Activated CD8-positive, alpha-beta memory T cell treated with anti-CD3 and anti-CD28 coated beads for 48 hours (primary cell): ENCODE data around the gene POLR3H.
"Not testable (repeated sequence)": the region's sequence is repeated elsewhere in the genome, so short reads cannot be mapped to it uniquely, and the experiment has no call there.

ENCODE experiments used
- DNase-seq, 3 experiments: peaks; one replicate each; pipeline ENCODE4 v3.0.0-alpha.2; 2020; ENCODE audit warnings: low read depth in 2 of 3, low spot score in 2 of 3

Gene POLR3H

DNA sequence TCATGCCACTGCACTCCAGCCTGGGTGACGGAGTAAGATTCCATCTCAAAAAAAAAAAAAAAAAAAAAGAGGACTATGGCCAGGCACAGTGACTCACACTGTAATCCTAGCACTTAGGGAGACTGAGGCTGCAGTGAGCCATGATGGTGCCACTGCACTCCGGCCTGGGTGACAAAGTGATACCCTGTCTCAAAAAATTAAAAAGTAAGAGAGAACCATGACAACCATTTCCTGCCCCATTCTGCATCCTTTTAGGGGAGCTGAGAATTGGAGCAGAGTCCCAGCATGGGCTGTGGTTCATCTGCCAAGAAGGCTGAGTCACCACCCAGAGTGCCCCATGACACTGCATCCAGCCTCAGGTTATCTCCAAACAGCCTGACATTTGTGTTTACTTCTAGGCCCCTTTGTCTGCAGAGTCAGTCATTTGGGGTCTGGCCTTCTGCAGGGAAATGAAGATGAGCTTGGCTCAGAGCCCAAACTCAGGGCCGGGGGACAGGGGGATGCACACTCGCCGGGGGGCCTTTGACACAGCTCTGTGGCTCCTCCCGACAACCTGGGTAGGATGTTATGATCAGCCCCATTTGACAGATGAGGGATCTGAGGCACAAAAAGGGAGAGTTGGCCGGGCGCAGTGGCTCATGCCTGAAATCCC lies 21.3 kb upstream of the POLR3H start:
- no peak for DNase-seq

DNA sequence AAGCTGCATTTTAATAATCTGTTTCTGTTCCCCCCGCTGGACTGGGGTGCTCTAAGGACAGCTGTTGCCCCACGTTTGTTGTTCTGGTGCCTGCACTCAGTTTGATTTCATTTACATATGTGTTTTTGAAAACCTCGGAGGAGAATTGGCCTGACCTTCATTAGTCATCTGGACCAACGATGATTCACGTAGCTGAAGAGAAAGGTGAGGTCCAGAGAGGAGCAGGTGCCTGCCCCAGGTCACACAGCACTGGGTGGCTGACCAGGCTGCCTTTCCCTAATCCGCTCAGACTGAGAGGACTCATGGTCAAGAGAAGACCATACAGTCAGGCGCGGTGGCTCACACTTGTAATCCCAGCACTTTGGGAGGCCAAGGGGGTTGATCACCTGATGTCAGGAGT lies 20.3 kb upstream of the POLR3H start:
- DNase-seq: no peak

DNA sequence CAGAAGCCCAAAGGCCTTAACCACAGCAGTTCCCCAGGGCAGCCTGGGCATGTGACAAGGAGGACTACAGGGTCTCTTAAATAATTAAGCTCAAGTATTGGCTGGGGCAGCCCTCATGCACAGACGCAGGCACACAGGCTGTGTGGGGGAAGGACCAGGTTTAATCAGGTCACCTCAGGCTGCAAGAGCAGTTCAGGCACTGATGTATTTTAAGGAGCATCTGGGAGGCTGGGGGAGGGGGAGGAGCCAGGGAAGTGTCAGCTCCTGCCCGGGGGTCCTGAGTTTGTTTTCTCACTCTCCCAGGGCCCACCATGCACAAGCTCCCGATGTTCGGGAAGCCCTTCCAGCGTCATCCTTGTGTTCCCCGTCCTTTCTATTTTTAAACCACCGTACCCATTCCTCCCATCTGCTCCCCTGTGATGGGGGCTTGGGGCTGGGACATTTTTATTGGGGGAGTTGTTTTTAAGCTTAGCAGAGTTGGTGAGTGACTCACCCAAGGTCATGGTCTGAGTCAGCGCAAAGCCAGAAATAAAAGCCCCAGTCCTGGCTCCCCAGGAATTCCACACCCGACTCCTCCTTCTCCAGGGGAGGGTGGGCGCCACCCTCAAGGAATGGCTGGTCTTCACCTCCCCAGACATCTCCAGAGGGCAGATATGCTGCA lies 18.9 kb upstream of the POLR3H start:
- DNase-seq: no peak

DNA sequence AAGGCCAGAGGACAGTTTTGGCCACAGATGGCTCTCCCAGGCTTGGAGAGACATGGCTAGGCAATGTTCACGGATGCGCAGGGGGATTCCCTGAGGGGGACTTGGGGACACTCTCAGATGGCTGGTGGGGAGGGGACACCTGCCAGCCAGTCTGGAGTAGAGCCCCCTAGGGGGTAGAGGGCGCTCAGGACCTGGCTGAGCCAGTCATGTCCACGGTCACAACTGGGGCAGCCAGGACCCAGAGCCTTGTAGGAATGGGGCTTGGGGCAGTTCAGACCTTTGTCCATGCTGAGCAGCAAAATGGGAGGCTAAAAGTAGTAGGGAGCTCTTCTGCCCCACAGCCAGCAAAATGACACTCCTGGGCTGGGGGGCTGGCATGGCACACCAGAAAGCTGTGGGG lies 18.2 kb upstream of the POLR3H start:
- DNase-seq: no peak

DNA sequence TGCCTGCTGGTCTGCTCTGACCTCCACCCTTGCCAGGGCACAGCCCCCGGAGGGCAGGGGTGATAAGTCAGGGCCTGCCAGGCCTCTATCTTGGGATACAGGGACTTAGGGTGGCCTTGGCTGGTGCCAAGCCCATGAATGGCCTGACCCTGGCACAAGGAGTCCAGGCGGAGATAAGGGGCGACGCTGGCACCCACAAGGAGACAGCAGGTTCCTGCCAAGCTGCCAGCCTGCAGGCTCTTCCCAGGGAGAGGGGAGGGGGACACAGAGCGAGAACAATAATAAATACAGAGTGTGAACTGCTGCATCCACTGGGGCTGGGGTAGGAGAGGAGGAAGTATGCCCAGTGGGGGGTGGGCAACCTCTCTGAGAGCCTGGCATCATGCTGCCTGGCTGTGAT lies 17.5 kb upstream of the POLR3H start:
- no peak for DNase-seq

DNA sequence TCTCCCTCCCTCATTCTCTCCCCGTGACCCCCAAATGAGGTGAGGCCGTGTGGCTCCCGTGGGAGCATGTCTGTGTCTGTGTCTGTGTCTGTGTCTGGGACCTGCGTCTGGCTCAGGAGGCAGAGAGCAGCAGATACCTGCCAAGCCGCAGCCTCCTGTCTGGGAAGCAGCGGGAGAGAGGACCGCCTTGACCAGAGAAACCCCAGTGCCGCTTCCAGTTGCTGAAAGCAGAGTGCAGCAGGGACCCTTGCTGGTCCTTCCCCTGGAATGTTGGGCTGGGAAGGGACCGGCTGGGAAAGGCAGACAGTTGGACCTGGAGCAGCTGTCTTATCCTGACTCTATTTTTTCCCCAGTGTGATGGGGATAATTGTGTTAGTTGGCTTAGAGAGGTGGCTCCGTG lies 17.1 kb upstream of the POLR3H start:
- DNase-seq: no peak

DNA sequence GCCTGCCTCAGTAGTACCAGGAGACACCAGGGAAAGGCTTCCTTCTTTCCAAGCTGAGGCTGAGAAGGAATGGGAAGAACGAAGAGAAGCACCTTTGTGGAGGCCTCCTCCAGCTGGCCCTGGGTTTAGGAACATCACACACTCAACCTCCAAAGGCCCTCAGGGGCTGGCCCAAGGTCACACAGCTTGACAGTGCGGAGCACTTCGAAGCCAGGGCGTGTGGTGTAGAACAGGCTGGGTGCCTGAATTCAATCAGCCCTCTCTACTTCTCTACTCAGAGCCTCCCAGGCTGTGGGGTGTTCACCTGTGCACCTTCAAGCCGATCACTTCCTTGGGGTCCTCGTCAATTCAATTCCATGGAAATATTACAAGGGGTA lies 15.8 kb upstream of the POLR3H start:
- DNase-seq: no peak

DNA sequence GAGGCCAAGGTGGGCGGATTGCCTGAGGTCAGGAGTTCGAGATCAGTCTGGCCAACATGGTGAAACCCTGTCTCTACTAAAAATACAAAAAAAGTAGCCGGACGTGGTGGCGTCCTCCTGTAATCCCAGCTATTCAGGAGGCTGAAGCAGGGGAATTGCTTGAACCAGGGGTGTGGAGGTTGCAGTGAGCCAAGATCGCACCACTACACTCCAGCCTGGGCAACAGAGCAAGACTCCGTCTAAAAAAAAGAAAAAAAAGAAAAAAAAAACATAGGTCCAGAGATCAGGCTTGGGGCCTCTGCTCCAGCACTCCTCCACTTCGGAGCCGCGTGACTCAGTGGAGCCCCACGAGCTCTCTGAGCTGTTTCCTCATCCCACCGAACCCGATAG lies 14.0 kb upstream of the POLR3H start:
- not testable (repeated sequence) for DNase-seq

DNA sequence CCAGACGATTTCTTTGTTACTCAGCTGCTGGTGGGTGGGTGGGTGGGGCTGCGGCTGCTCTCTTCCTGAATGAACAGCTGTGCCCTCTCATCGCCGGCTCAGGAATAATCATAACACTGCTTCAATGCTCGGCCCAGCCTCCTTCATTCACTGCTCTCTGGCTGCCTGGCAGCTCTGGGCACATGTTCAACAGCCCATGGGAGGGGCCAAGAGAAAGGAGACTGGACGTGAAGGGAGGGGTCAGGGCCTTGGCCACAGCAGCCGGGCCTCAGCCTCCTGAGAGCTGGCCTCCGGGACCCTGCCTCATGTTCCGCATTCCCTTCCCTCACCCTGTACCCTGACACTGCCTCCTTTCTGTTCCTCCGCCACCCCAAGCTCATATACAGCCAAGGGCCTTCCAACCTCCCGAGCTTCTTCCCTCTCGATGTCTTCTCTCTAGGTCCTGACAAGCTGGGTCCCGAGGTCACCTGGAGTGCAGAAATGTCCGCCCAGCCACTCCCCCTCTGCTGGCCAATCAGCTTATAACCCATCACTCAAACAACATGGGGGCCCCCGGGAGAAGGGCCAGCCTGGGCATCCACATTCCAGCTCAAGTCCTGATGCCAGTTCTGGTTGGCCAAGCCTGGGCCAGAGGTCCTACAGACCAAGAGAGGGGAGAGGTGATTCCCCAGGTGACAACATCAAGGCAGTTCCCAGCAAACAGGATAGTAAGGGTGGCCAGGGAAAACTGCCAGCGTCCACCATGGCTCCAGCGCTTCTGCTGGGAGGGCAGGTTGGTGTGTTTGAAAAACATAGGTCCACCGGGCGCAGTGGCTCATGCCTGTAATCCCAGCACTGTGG lies 13.4 kb upstream of the POLR3H start:
- no peak for DNase-seq

DNA sequence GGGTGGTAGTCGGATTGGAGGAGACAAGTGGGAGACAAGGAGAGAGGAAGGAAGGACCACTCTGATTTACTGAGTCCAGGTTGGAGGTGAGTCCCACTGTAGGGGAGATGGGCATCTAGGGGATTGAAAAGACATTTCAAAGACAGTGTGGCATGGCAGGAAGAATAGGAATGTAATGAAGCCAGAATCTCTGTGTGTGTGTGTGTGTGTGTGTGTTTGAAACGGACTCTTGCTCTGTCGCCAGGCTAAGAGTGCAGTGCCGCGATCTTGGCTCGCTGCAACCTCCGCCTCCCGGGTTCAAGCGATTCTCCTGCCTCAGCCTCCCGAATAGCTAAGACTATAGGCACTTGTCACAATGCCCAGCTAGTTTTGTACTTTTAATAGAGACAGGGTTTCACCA lies 12.3 kb upstream of the POLR3H start:
- DNase-seq: no peak

DNA sequence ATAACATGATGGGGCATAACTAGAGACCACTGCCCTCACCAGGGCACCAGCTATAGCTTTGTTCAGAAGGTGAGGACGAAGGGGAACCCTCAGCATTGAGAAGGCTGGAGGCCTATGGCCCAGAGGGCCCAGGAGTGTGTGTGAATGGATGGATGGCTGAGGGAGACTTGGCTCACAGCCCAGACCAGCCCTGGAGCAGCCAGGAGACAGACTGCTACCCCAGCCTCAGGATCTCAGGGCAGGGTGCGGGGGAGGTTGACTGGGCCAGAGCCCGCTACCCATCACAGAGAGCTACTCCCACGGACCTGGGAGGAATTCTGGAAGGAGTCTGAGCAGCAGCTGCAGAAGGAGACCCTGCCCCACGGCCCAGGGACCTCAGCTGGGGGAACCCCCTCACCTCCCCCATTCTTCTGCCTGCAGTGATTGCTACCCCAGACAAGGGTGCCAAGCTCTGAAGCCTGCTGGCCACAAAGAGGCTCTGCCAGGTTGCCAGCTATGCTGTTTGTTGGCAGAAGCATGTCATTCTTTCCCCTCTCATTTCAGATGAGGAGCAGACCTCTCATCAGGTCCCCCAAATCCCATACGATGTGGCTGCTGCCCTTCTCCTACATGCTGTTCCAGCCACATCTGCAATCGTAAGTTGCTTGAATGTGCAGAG lies 11.2 kb upstream of the POLR3H start:
- no peak for DNase-seq

DNA sequence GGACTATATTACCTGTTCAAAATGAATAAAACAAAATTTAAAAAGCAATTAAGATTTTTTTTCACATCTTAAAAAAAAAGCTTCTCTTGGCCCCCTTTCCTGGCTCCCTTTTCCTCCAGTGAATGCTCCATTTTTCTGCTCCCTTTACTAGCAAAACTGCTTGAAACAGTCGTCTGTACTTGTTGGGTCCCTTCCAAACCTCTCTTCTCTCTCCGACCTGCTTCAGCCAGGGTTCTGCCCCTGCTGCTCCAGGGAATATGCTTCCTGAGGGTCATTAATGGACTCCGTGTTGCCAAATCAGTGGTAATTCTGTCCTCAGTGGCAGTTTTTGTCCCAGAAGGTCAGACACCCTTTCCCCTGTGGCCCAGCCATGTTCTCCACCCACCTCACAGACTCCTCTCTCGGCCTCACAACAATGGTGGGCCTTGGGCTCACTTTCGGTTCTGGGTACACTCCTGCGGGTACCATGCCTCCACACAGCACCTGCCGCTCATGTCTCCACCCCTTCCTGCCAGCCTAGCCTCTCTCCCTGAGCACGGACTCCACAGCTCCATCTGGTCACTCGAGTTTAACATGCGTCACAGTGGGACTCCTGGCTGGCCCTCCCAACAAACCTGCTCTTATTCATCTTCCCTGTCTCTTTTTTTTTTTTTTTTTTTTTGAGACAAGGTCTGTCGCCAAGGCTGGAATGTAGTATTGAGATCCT lies 7.8 kb upstream of the POLR3H start:
- no peak for DNase-seq

DNA sequence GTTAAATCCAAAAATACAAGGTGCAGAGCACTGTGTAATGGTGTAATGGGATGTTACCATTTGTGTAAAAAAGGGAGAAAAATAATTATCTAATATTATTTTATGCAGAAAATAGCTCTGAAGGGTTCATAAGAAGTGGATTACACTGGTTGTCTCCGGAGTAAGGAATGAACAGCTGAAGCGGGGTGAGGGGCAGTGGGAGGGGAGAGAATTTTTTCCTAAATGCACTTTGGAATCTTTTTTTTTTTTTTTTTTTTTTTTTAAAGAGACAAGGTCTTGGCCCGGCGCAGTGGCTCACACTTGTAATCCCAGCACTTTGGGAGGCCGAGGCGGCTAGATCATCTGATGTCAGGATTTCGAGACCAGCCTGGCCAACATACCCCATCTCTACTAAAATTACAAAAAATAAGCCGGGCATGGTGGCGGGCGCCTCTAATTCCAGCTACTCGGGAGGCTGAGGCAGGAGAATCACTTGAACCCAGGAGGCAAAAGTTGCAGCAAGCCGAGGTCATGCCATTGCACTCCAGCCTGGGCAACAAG lies 6.8 kb upstream of the POLR3H start:
- no peak for DNase-seq

DNA sequence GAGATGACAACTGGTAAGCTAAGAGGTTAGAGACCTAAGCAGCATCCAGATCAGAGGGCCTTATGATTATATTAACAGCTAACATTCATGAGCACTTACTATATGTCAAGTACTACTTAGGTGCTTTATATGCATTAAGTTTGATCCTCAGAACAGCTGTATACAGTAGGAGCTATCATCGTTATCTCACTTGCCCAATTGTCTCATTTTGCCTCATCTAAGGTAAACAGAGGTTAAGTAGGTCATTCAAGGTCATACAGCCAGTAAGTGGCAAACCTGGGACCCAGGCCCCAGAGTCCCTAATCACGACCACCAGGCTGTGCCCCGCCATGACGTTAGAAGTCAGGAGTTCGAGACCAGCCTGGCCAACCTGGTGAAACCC lies 4.6 kb upstream of the POLR3H start:
- no peak for DNase-seq

DNA sequence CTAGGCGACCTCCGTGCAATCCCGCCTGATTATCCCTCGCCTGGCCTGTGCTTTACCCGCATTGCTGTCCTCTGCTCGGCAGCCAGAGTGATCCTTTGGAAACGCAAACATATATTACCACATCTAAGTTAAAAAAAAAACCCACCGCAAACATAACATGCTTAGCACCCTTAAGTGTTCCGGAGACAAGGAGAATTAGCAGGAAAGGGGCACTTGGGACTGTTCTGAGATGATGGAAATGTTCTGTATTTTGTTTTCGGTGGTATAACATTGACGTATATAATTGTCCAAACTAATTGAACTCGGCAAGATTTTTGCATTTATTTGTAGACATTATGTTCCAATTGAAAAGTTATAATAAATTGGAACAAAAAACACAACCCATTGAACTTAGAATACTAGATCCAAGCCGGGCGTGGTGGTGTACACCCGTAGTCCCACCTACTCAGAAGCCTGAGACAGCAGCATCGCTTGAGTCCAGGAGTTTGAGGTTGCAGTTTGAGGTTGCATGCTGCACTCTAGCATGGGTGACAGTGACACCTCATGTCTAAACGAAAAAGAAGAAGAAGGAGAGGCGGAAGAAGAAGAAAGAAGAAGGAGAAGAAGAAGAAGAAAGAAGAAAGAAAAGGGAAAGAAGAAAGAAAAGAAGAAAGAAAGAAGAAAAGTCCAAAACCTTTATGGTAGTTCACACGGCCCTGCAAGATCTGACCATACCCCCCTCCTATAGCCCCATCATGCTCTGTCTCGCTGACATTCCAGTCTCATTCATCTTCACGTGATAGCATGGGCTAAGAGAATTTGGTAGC lies 604 bp upstream of the POLR3H start:
- no peak for DNase-seq

DNA sequence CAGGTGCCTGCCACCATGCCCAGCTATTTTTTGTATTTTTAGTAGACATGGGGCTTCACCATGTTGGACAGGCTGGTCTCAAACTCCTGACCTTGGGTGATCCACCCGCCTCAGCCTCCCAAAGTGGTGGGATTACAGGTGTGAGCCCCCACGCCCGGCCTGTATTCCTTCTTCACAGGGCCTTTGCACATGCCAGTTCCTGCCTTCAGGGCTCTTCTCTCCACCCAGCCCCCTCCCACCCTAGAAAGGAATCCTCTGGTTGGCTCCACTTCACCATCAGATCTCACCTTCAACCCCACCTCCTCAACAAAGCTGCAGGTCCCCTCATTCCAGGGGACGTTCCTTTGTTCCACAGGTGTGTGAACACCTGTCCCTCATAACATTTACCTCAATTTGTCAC lies 2.0 kb downstream of the POLR3H start:
- DNase-seq: no peak

DNA sequence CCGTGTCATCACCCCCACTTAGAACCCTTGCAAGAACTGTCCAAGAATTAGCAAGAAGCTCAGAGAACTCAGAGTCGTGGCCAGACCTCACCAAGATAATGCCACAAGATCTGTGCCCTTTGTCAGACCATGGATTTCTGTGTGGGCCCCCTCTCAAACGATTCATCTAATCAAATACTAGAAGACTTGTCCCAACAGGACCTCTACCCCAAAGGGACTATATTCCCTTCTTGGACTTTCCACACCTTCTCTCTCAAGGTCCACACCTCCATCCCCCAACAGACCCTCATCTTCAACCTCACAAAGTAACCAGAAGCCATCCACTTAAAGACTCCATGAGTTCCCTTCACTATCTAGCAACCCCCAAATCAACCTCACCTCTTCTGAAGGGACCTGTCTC lies 2.8 kb downstream of the POLR3H start:
- DNase-seq: no peak

DNA sequence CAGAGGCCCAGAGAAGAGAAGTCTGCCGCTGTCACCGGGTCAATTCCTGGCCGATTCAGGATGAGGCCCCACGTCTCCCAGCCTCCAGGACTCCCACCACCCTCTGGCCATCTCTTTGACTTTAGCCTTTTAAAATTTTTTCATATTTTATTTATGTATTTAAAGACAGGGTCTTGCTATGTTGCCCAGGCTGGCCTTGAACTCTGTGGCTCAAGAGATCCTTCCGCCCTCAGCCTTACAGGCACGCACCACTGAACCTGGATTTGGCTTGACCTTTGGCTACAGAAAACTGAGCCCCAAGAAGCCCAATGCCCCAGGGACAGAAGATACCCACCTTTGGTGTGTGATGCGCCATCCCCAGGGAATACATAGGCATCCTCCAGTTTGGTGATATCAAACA lies 3.9 kb downstream of the POLR3H start:
- no peak for DNase-seq

DNA sequence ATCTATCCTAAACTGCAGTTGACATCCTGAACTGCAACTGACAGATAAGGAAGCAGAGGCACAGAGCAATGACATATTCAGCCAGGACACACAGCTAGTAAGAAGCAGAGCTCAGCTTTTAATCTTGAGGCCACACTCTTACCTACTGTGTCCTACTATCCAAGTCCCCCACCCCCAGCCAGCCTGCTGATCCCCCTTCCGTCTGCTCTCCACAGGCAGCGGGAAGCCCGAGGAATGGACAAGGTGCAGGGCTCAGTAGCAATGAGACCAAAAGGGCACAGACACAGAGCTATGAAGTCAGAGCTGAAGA lies 4.3 kb downstream of the POLR3H start:
- DNase-seq: no peak
